Measurements from ENCODE around the gene COX7B.

DNA sequence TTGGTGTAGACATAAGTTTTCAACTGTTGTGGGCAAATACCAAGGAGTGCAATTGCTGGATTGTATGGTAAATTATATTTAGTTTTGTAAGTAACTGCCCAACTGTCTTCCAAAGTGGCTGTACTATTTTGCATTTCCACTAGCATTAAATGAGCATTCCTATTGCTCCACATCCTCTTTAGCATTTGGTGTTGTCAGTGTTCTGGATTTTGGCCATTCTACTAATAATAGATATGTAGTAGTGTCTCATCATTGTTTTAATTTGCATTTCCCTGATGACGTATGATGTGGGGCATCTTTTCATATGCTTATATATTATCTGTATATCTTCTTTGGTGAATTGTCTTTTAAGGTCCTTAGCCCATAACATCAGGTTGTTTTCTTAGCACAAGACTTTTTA, 52.9 kb downstream of the COX7B start:
- TF ChIP-seq, protein P1, sequence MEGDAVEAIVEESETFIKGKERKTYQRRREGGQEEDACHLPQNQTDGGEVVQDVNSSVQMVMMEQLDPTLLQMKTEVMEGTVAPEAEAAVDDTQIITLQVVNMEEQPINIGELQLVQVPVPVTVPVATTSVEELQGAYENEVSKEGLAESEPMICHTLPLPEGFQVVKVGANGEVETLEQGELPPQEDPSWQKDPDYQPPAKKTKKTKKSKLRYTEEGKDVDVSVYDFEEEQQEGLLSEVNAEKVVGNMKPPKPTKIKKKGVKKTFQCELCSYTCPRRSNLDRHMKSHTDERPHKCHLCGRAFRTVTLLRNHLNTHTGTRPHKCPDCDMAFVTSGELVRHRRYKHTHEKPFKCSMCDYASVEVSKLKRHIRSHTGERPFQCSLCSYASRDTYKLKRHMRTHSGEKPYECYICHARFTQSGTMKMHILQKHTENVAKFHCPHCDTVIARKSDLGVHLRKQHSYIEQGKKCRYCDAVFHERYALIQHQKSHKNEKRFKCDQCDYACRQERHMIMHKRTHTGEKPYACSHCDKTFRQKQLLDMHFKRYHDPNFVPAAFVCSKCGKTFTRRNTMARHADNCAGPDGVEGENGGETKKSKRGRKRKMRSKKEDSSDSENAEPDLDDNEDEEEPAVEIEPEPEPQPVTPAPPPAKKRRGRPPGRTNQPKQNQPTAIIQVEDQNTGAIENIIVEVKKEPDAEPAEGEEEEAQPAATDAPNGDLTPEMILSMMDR (IDR thresholded peaks at IDR 0.05): no peak
- TF ChIP-seq EZH2 (IDR thresholded peaks at IDR 0.05) (no peak), EZH2phosphoT487 (IDR thresholded peaks at IDR 0.05) (no peak)

All from neural progenitor cell (in vitro differentiated cells).